CD4-positive, alpha-beta T cell treated with Interleukin-6 at 100 ng/mL for 8 hours (primary cell): ENCODE measurements around the gene WIPF1.
A peak's percentile ranks its signal among the peaks of the same experiment; 100 is the strongest.
"Not testable (repeated sequence)": the region's sequence is repeated elsewhere in the genome, so short reads cannot be mapped to it uniquely, and the experiment has no call there.

ENCODE experiments used
- DNase-seq: peaks from one replicate; pipeline ENCODE4 v3.0.0-alpha.2; 2020; ENCODE audit warnings: mixed read lengths, low spot score

The WIPF1 gene

GRCh38 chr2:174571669-174572323, 25.8 kb downstream of the WIPF1 start:
- no peak for DNase-seq

- DNase-seq: no peak
Observed at GRCh38 chr2:174570318-174570958, 27.2 kb downstream of the WIPF1 start.

GRCh38 chr2:174569678-174570077, 27.9 kb downstream of the WIPF1 start:
- DNase-seq: no peak

- no peak for DNase-seq
Observed at GRCh38 chr2:174568425-174568824, 29.2 kb downstream of the WIPF1 start.

- DNase-seq: no peak
Observed at GRCh38 chr2:174566871-174567270, 30.7 kb downstream of the WIPF1 start.

- no peak for DNase-seq
Observed at GRCh38 chr2:174563530-174564282, 33.9 kb downstream of the WIPF1 start.

GRCh38 chr2:174561972-174562370, 35.6 kb downstream of the WIPF1 start:
- DNase-seq: no peak

- DNase-seq: no peak
Observed at GRCh38 chr2:174561283-174561971, 36.2 kb downstream of the WIPF1 start.

GRCh38 chr2:174560737-174561136, 36.9 kb downstream of the WIPF1 start:
- no peak for DNase-seq

- no peak for DNase-seq
Observed at GRCh38 chr2:174555998-174556397, 41.6 kb downstream of the WIPF1 start.

- DNase-seq: peak; percentile 22
Observed at GRCh38 chr2:174554529-174555150, 43.0 kb downstream of the WIPF1 start.

- peak; percentile 41 for DNase-seq
Observed at GRCh38 chr2:174553811-174554493, 43.7 kb downstream of the WIPF1 start.

GRCh38 chr2:174552880-174553279, 44.7 kb downstream of the WIPF1 start:
- no peak for DNase-seq

- DNase-seq: no peak
Observed at GRCh38 chr2:174551697-174552096, 45.9 kb downstream of the WIPF1 start.

GRCh38 chr2:174548646-174549045, 49.0 kb downstream of the WIPF1 start:
- DNase-seq: not testable (repeated sequence)

- not testable (repeated sequence) for DNase-seq
Observed at GRCh38 chr2:174548021-174548420, 49.6 kb downstream of the WIPF1 start.

- DNase-seq: peak; percentile 17
Observed at GRCh38 chr2:174546519-174547506, 50.8 kb downstream of the WIPF1 start.

- no peak for DNase-seq
Observed at GRCh38 chr2:174545240-174545639, 52.4 kb downstream of the WIPF1 start.

- DNase-seq: no peak
Observed at GRCh38 chr2:174544802-174545201, 52.8 kb downstream of the WIPF1 start.

- no peak for DNase-seq
Observed at GRCh38 chr2:174544156-174544555, 53.4 kb downstream of the WIPF1 start.
